Measurements from ENCODE around the gene TM9SF1.

Gene TM9SF1, protein sequence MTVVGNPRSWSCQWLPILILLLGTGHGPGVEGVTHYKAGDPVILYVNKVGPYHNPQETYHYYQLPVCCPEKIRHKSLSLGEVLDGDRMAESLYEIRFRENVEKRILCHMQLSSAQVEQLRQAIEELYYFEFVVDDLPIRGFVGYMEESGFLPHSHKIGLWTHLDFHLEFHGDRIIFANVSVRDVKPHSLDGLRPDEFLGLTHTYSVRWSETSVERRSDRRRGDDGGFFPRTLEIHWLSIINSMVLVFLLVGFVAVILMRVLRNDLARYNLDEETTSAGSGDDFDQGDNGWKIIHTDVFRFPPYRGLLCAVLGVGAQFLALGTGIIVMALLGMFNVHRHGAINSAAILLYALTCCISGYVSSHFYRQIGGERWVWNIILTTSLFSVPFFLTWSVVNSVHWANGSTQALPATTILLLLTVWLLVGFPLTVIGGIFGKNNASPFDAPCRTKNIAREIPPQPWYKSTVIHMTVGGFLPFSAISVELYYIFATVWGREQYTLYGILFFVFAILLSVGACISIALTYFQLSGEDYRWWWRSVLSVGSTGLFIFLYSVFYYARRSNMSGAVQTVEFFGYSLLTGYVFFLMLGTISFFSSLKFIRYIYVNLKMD

DNA sequence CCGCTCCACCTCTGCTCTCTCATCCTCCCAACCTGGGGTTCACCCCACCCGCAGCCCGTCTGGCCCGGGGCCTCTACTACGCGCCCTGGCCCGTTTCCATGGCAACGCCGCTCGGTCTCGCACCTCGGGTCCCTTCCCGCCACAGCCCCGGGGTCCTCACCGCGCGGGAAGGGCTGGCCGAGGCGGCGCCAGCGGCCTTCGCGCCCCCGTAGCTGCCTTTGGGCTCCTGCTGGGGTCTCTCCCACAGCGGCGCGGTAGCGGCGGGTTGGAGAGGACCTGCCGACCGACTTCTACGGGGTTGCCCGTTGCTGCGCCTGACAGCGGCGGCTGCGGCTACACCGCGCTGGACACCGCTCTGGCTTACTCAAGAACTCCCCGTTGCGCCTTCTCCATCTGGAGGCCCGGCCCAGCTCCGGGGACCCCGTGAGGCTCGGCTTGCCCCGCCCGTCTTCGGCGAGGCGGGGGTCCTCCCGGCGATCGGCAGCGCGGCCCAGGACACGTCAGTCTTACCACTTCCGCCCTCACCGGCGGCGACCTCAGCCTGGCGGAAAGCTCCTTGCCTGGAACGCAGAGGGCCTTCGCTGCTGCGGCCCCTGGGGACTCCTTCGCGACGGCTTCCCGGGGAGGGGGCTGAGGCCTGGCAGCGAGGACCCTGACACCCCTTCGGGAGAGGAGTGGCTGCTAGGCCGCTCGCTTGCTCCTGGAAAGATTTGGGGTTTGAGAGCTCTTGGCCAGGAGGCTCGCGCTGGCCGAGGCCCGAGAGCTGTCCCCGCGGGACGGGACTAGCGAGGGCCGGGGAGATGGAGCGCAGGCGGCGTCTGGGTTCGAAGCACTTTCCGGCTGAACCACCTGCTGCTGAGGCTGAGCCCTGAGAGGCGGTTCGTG lies at the start of gene TM9SF1:
TM9SF1 (minus strand) TSS at position 256 of the 885 bp plus-strand sequence. CDS start 422 bp downstream, outside the sequence.
- in situ Hi-C loops (cut with MboI; ENCODE audit: low sequenced_read_pairs) = no loop called here

DNA sequence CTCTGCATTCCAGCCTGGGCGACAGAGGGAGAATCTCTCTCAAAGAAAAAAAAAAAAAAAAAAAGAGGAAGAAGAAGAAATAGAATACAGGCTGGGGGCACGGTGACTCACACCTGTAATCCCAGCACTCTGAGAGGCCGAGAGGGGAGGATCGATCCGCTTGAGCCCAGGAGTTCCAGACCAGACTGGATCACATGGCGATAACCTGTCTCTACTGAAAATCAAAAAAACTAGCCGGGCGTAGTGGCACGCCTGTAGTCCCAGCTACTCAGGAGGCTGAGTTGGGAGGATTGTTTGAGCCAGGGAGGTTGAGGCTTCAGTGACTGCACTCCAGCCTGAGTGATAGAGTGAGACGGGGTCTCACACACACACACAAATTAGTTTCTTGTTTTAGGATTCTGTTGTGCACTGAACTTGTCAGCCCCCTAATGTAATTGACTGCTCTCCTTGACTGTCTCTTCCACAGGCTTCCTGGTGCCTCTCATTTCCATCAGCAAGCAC lies 48.1 kb upstream of the TM9SF1 start:
- in situ Hi-C loops (cut with MboI; ENCODE audit: low sequenced_read_pairs) = no loop called here

DNA sequence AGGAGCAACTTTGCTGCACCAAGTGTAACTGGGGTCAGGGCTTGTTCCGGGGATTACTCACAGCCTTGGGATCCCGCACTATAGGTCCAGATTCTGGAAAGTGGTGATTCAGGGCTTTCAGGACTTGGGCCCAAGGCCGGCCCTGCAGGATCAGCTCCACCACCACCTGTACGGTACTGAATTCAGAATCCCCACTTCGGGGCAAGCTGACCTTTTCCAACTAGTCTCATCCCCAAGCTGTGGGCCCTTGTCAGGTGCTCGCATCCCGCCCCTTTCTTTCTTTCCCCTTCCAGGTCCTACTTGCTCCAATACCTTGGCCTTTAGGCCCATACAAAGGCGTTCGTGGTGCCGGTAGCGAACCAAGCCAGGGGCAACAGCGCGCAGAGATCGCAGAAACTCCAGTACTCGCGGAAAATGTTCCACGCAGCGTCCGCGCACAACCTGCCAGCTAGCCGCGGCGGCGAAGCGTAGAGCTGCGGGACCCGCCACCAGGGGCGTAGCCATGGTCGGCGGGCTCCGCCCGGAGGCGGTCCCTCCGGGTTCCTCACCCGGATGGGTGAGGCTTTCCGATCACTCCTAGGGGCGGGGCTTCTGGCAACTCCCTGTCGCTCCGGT lies 46.7 kb upstream of the TM9SF1 start:
- in situ Hi-C loops (cut with MboI; ENCODE audit: low sequenced_read_pairs) = no loop called here

DNA sequence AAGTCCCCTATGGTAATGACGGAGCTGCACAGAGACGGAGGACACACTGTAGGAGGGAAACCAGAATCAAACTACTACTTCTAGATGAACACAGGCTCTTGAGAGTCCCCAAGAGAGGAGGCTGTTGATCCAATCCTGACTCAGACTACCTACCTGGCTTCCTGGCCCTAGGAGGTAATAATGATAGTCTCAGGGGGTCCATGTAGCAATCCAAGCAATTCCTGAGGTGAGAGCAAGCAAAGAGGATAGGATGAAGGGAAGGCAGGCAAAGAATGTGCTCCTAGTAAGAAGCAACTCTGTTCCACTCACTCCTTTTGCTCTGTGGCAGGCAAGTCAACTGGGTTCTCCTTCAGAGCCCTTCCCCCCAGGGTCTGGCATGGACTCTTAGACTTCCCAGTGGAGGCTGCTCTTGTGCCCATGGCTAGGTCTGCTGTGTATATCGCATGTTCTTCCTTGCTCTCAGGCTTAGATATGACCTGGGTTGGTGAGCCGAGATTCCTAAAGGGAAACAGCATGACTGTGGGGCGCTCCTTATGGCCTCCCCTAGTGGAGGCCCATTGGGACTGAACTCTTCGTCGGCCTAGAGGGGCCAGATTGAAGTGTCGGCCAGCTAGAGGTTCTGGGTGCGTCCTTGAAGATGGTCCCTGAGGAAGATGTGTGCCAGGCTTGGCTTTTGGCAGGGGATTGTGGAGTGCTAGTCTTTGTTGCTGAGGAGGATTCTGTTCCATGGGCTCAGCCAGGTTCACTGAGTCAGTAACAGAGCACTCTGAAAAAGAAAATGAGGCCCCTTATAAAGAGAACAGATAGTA lies 45.1 kb upstream of the TM9SF1 start:
- in situ Hi-C loops (cut with MboI; ENCODE audit: low sequenced_read_pairs) = no loop called here

DNA sequence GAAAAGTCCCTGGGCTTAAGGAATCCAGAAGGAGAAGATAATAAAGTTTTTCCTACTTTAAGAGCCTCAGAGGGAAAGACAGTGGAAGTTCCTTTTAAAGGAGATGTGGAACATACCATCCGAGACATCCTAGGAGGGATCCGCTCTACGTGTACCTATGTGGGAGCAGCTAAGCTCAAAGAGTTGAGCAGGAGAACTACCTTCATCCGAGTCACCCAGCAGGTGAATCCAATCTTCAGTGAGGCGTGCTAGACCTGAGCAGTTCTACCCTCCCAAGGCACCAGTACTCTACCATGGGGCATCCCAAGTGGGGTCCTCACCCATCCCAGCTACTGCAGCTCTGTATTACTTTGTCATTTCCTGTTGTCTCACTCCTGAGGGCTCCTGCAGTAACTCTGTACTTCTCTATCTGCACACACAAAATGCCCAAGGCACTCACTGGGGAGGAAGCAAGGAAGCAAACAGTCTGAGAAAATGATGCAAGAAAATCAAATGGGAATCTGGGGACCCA lies 43.3 kb upstream of the TM9SF1 start:
- in situ Hi-C loops (cut with MboI; ENCODE audit: low sequenced_read_pairs) = no loop called here

DNA sequence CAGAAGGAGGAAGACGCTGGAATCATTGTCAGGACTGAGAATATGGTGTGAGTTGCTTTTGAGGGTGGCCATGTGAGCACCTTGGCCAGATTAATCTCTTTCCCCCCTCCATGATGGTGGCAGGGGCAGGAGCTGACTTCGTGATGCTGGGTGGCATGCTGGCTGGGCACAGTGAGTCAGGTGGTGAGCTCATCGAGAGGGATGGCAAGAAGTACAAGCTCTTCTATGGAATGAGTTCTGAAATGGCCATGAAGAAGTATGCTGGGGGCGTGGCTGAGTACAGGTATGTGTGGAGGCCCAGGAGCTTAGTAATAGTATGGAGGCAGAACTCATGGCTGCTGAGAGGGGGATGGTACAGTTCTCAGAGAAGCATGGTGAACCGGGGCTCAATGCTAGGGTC lies 42.9 kb upstream of the TM9SF1 start:
- in situ Hi-C loops (cut with MboI; ENCODE audit: low sequenced_read_pairs) = no loop called here

DNA sequence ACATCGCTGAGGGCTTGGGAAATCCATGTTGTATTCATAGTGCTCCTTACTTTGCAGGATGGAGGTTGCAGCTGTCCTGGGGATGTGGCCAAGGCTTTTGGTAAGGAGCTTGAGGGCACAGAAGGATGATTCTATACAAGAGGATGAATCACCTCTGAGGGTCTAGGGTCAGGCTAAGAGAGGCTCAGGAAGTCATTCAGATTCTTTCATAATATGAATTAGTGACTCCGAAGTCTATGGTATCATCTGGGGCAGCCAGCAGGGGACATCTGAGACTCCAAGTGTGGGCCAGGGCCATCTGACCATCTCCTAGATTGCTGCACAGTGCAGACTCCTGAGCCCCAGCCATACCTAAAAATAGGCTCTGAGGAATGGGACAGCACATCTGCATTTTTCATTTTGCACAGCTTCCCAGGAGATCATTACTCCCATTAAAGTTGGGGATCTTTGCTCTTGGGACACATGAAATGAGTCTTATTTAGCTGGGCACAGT lies 42.3 kb upstream of the TM9SF1 start:
- in situ Hi-C loops (cut with MboI; ENCODE audit: low sequenced_read_pairs) = no loop called here

DNA sequence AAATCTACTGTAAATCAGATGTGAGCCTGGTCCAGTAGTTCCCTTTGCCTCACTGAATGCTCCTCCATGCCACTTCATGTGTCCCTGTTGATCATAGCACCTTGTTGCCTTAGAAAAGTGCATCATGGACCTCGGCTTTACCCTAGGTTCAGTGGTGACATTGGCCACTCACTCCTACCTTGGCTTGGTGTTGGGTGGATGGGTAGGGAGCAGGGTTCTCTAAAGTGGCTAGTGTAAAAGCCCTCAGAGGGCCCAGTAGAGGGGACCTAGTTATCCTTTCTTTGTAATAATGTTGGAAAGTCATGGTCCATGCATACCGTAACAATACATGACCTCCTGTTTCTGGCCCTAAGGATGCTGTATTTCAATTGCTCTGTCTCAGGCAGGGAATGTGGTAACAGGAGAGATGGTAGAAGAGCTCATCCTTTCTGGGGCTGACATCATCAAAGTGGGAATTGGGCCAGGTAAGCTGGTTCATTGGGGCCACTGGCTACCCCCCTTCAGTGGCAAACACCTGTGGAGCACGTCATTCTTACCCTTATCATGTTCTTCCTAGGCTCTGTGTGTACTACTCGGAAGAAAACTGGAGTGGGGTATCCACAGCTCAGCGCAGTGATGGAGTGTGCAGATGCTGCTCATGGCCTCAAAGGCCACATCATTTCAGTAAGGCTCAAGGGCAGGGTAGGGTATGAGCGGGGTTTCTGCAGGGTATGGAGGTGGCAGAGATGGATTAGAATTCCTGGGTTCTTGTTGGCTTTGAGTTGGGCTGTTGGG lies 41.6 kb upstream of the TM9SF1 start:
- in situ Hi-C loops (cut with MboI; ENCODE audit: low sequenced_read_pairs) = no loop called here

DNA sequence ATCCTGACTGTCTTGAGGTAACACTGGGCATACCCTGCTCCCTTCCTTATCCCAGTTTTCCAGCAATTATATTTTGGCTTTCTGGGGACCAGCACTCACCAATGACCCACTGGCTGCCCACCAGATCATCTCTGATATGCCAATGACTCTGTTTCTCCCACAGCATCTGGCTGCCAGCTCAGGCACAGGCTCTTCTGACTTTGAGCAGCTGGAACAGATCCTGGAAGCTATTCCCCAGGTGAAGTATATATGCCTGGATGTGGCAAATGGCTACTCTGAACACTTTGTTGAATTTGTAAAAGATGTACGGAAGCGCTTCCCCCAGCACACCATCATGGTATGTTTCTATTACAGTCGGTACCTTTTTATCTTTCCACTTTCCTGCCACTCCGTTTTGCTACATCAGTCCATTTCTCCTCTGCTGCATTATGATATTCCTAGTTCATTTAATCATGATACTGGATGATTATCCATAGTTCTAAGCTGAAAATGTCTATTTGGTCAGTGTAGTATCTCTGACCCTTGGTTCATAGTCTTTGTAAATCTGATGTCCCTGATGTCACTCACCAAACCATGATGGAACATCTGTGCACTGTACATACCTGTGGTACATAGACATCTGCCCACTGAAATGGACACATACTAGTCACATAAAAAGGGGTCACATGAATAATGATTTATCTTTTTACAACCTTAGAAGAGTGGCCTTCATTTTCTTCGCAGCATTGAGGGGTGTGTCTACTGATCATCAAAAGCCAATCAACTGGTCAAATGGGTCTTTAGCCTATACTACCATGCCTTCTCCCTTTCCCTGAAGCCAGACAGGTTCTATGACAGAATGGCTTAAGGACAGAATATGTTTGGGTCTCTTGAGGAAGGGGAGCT lies 40.8 kb upstream of the TM9SF1 start:
- in situ Hi-C loops (cut with MboI; ENCODE audit: low sequenced_read_pairs) = no loop called here

DNA sequence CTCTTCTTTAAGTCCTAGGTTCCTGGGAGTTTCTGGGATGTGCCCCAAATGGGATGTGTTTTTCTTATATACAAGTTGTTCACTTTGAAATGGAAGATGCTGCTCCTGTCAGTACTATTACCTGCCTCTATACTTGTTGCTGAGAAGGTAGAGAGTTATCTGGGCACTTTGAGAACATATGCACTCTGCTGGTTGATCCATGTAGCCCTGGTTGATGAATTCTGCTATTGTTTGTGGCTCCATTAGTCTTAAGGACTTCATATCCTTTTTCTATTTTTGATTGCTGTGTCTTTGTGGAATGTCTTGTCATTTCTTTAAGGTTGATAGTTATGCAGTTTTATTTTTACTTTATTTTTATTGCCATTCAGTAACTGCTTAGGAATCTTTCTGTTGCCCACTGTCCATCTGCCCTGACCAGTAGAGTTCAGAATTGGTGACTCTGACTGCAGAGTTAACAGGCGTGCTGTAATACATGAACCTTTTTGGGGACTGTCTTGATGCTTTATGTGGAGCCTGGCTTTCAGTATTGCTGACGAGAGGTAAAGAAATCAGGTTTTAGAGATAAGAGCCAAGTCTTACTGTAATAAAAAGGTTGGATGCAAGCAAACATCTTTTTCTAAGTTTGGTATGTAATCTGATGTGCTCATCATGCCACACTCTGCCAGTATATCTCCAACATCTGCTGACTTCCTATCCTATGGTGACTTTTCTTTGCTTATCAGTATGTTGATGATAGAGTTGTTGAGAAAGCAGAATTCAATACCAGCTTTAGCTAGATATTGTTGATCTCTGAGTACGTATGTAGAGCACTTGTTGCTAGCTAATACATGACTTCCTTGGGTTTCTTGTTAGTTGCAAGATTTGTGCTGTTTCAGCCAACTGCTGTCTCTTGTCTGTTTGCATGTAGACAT lies 39.1 kb upstream of the TM9SF1 start:
- in situ Hi-C loops (cut with MboI; ENCODE audit: low sequenced_read_pairs) = no loop called here

DNA sequence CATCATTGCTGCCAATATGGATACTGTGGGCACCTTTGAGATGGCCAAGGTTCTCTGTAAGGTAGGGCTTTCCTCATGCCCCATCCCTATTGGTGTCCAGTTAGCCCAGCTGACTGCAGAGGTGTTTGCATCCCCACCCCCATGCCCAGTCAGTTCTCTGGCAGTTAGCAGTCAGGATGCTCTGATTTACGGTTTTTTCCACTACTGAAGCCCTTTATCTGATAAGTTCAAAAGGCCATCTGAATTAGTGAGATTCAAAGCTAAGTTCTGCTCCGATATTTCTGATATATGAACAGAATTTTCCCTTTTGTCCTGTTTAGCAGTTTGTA lies 38.3 kb upstream of the TM9SF1 start:
- in situ Hi-C loops (cut with MboI; ENCODE audit: low sequenced_read_pairs) = no loop called here

DNA sequence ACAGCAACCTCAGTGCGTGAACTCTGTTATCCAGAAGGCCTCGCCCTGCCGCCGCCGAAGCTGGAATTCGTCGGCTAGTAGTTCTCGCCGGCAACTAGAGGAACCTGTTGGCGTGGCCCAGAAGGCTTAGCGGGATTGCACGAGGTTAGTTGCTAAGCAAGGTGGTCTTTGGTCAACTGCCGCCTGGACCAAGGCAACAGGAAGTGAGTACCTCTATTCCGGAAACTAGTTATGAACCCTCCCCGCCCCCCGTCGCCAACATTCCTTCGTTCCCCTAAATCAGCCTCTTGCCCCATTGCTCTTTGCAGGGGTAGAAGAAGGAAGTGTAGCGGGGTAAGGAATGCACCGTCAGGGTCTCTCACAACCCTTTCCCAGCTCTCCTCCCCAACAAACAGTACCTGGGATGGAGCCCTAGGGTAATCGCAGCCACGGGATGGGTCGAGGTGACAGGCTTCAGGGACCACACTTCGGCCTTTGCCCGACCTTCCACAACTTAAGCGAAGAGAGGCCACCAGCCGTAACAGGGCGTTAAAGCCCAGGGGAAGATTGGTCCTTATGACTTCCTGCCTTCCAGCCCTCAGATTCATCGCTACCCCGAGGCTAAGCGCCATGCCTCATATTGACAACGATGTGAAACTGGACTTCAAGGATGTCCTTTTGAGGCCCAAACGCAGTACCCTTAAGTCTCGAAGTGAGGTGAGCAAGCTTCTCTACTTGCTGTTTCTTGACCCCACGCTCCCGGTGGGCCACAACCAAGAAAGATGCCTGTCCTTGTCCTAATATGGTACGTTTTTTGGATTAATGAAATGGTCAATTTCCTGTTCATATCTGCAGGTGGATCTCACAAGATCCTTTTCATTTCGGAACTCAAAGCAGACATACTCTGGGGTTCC lies 37.6 kb upstream of the TM9SF1 start, which contains the start of gene GMPR2:
GMPR2 (plus strand) TSS at position 285 of the 893 bp plus-strand sequence; CDS start at position 610, 325 bp downstream.
- in situ Hi-C loops (cut with MboI; ENCODE audit: low sequenced_read_pairs) = no loop called here

DNA sequence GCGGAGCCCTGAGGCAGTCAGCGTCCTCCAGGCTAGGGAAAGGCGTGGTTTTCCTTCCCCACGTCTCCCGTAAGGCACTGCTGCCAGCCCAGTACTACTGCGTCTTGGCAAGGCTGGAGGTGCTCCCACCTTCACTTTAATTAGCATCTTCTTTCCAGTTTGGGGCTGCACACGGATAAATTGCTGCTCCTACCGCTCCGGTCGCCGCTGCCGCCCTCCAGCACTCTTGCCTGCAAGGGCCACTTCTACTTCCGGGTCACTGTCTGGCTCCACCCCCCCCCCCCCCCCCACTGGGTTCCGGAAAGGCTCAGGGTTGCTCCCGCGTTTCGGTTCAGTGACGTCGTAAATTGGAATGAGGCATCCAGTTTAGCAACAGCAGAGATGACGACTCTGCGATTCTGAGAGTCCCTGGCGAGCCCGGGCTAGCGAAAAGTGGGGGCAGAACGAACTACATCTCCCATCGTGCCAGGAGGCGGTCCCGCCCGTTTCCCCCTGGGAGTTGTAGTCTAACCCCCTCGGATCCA lies 36.9 kb upstream of the TM9SF1 start, which contains the start of gene NEDD8:
NEDD8 (minus strand) TSS at position 247 of the 524 bp plus-strand sequence; CDS start at position 147, 100 bp downstream.
- in situ Hi-C loops (cut with MboI; ENCODE audit: low sequenced_read_pairs) = no loop called here

DNA sequence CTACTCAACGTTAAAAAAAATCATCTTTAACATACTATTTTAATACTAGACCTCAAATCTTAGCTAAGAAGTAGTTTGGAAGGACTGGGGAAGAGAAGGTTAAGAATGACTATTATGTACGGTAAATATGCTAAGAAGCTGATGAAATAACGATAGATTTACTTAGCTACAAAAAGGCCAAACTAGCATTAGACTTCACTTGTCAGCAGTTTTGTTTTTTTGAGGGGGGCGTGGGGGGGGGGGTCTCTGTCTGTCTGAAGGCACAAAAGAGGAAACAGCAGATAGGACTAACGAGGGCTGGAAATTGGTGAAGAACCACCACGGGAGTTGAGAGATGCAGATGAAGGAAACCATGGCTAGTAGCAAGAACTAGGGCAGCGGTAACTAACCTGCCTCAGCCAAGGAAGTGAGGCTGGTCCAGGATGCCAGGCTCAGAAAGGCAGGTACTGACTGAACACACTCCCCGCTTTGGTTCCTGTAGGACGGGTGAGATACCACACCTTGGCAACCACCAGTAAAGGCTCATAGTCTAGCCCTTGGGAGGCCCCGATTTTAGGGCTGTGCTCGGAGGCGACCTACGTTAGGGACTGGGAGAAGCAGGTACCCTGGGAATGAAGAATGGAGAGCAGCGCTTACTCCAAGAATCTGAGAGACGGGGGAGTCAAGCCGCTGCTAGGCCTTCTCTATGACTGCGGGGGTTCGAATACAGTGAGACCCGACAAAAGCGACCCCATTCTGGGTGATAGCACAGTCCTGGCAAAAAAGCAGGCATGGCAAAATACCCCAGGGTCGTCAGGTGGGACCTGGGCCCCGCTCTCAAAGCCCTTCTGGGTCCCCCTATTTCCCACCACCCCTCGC lies 36.3 kb upstream of the TM9SF1 start:
- in situ Hi-C loops (cut with MboI; ENCODE audit: low sequenced_read_pairs) = no loop called here

DNA sequence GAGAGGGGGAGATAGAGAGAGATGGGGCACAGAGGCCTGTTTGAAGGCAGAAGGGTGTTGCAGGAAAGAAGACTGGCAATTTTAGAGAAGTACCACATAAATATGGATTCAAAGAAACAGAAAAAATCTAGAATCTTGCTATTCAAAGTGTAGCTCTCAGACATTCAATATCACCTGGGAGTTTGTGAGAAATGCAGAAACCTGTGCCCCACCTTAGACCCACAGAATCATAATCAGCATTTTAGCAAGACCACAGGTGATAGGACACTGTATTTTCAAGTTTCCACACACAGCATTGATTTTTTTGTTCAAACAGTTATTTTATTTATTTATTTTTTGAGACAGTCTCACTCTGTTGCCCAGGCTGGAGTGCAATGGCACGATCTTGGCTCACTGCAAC lies 33.7 kb upstream of the TM9SF1 start:
- in situ Hi-C loops (cut with MboI; ENCODE audit: low sequenced_read_pairs) = no loop called here

Measured in HL-60/S4 (cell line).